Measurements from ENCODE around the gene CPPED1.

DNA sequence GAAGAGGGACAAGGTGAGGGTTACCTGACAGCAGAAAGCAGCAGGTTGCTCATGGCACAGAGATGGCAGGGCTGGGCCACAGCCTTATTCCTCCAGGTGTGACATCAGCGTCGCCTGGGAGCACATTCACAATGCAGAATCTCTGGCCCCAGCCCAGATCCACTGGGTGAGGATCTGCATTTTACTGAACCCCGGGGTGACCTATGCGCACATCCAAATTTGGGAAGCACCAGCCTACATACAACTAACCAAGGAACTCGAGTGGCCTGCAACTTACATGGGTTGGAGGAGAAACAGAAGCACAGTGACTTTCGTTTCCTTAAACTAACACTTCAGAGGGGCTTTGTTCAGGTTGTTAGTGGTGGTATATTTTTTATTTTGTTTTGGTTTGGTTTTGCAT is 17.6 kb downstream of the CPPED1 start:
- TF ChIP-seq, protein P1, sequence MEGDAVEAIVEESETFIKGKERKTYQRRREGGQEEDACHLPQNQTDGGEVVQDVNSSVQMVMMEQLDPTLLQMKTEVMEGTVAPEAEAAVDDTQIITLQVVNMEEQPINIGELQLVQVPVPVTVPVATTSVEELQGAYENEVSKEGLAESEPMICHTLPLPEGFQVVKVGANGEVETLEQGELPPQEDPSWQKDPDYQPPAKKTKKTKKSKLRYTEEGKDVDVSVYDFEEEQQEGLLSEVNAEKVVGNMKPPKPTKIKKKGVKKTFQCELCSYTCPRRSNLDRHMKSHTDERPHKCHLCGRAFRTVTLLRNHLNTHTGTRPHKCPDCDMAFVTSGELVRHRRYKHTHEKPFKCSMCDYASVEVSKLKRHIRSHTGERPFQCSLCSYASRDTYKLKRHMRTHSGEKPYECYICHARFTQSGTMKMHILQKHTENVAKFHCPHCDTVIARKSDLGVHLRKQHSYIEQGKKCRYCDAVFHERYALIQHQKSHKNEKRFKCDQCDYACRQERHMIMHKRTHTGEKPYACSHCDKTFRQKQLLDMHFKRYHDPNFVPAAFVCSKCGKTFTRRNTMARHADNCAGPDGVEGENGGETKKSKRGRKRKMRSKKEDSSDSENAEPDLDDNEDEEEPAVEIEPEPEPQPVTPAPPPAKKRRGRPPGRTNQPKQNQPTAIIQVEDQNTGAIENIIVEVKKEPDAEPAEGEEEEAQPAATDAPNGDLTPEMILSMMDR (IDR thresholded peaks at IDR 0.05; ENCODE audit: low read depth, low read length, poor library complexity, severe bottlenecking), result no peak
- no peak for TF ChIP-seq EZH2phosphoT487 (IDR thresholded peaks at IDR 0.05; ENCODE audit: borderline replicate concordance, low read length)
